Left kidney (tissue), 2 donors: Measurements from ENCODE around the gene EP300. TPM values are rescaled to one million over a fixed set of nuclear protein-coding genes. Genes with fewer than 3 reads are reported as not detected.
A peak's percentile ranks its signal among the peaks of the same experiment; 100 is the strongest.
"Not testable (repeated sequence)": the region's sequence is repeated elsewhere in the genome, so short reads cannot be mapped to it uniquely, and the experiment has no call there.

Experiments
- DNase-seq: peaks from one replicate; pipeline ENCODE4 v3.0.0-alpha.2; 2013
- polyA plus RNA-seq: library from polyadenylated mRNA; unstranded; fragments of 120-200 nt; gene quantifications from one replicate; pipeline ENCODE4 v1.2.1, GENCODE V29; 2013; ENCODE audit not compliant: insufficient read length

EP300 gene
- polyA plus RNA-seq, 1 donor: 89.3 TPM

DNA sequence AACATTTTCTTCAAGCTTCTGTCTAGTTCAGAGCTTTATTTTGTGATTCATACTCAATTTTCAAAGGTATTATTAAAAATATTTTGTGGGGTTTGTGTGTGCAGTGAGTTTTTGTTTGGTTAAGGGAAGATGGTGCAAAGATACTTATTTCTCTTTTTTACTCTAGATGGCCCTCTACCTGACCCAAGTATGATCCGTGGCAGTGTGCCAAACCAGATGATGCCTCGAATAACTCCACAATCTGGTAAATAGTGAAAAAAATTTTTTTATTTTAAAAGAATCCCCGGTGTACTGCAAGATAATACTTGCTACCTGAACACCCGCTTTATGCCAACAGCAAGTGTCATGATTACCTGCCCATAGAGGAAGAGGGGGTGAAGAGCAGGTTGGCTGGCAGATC lies 54.2 kb downstream of the EP300 start:
- DNase-seq: no peak

DNA sequence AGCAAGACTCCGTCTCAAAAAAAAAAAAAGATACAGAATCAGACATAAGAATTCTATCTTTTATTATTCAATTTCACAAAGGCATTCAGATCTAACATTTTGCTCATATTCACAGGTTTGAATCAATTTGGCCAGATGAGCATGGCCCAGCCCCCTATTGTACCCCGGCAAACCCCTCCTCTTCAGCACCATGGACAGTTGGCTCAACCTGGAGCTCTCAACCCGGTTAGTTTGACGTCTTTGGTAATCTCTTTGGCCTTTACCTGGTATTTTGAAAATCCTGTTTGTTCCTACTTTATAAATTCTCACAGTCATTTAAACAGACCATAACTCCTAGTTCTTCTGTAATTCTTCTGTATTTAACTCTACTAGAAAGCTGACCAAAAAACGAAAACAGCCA lies 55.3 kb downstream of the EP300 start:
- DNase-seq: no peak

DNA sequence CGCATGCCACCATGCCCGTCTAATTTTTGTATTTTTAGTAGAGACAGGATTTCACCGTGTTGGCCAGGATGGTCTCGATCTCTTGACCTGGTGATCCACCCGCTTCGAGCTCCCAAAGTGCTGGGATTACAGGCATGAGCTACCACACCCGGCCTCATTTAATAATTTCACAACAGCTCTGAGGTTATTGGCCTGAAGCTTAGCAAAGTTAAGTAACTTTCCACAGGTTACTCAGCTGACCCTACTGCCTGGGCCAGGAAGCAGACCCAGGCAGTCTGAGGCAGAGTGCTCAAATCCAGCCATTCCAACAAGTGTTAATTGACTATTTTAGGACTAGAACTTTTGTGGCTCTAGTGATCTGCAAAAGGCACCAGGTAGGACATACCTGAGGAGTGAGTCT lies 60.5 kb downstream of the EP300 start:
- DNase-seq: no peak

DNA sequence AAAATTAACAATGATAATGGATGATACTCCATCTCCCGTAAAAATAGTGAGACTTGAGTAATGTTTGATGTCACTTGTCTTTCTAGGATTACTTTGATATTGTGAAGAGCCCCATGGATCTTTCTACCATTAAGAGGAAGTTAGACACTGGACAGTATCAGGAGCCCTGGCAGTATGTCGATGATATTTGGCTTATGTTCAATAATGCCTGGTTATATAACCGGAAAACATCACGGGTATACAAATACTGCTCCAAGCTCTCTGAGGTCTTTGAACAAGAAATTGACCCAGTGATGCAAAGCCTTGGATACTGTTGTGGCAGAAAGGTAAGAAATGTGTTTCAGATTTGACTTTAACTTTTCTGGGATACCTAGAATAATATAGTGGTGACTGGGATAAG lies 64.7 kb downstream of the EP300 start:
- DNase-seq: no peak

DNA sequence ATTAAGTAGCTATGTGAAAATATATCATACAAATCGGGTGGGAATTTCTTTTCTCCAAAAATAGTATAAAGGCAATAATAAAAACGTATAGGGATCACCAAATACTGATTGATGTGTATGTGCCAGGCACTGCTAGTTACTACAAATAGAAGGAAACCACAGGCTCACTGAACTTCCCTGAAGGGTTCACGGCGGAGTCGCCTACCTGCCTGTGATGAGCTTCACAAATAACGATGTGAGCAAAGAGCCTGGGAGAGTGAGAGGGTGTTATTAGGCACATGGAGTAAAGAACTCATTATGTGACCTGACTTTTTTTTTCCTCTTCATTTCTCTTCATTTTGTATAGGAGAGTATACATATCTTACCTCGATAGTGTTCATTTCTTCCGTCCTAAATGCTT lies 76.8 kb downstream of the EP300 start:
- no peak for DNase-seq

DNA sequence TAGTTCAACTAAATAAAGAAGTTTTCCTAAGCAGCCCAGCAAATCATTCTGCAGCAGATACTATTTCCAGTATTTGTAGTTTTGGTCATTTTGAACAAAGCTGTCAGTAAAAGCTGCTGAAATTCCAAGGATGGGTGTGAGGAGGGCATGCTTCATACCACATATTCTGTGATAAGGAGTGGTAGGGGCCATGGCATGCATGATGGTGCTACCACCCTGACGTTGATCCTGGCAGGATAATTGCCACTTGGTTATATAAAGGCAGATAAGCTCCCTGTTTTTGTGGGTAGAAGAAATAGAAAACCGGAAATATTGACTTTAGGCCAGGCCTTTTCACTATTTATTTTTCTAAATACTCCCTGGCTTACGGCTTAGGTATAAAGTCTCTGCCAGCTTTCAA lies 79.6 kb downstream of the EP300 start:
- no peak for DNase-seq

DNA sequence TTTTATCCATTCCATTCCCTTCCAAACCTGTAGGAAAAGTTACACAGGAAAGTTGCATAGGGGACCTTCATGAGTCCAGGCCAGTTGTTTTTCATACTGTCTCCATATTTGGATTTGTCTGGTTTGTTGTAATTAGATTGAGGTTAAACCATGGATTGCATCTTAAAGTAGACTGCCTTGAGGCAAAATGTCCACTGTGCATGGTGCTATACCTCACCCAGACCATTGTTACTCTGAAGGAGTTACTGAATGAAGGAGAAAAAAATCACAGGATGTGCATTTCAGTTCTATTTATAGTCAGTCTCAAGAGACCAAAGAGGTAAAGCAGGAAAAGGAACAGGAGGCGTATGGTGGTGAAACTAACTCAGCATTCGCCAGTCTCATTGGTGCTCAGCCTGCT lies 83.2 kb downstream of the EP300 start:
- no peak for DNase-seq

DNA sequence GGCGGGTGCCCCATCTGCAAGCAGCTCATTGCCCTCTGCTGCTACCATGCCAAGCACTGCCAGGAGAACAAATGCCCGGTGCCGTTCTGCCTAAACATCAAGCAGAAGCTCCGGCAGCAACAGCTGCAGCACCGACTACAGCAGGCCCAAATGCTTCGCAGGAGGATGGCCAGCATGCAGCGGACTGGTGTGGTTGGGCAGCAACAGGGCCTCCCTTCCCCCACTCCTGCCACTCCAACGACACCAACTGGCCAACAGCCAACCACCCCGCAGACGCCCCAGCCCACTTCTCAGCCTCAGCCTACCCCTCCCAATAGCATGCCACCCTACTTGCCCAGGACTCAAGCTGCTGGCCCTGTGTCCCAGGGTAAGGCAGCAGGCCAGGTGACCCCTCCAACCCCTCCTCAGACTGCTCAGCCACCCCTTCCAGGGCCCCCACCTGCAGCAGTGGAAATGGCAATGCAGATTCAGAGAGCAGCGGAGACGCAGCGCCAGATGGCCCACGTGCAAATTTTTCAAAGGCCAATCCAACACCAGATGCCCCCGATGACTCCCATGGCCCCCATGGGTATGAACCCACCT lies 84.7 kb downstream of the EP300 start:
- DNase-seq: no peak

DNA sequence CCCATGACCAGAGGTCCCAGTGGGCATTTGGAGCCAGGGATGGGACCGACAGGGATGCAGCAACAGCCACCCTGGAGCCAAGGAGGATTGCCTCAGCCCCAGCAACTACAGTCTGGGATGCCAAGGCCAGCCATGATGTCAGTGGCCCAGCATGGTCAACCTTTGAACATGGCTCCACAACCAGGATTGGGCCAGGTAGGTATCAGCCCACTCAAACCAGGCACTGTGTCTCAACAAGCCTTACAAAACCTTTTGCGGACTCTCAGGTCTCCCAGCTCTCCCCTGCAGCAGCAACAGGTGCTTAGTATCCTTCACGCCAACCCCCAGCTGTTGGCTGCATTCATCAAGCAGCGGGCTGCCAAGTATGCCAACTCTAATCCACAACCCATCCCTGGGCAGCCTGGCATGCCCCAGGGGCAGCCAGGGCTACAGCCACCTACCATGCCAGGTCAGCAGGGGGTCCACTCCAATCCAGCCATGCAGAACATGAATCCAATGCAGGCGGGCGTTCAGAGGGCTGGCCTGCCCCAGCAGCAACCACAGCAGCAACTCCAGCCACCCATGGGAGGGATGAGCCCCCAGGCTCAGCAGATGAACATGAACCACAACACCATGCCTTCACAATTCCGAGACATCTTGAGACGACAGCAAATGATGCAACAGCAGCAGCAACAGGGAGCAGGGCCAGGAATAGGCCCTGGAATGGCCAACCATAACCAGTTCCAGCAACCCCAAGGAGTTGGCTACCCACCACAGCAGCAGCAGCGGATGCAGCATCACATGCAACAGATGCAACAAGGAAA lies 85.4 kb downstream of the EP300 start:
- no peak for DNase-seq

DNA sequence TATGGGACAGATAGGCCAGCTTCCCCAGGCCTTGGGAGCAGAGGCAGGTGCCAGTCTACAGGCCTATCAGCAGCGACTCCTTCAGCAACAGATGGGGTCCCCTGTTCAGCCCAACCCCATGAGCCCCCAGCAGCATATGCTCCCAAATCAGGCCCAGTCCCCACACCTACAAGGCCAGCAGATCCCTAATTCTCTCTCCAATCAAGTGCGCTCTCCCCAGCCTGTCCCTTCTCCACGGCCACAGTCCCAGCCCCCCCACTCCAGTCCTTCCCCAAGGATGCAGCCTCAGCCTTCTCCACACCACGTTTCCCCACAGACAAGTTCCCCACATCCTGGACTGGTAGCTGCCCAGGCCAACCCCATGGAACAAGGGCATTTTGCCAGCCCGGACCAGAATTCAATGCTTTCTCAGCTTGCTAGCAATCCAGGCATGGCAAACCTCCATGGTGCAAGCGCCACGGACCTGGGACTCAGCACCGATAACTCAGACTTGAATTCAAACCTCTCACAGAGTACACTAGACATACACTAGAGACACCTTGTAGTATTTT lies 86.1 kb downstream of the EP300 start:
- DNase-seq: no peak

DNA sequence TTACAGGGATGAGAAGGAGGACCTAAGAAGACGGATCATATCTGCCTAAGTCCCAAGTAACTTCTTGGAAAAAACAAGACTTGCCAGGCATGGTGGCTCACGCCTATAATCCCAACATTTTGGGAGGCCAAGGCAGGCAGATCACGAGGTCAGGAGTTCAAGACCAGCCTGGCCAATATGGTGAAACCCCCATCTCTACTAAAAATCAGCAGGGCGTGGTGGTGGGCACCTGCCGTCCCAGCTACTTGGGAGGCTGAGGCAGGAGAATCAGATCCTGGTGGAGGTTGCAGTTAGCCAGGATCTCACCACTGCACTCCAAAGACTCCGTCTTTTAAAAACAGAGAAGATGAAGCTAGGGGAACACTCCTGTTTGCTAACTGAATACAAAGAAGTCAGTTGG lies 88.0 kb downstream of the EP300 start:
- not testable (repeated sequence) for DNase-seq

DNA sequence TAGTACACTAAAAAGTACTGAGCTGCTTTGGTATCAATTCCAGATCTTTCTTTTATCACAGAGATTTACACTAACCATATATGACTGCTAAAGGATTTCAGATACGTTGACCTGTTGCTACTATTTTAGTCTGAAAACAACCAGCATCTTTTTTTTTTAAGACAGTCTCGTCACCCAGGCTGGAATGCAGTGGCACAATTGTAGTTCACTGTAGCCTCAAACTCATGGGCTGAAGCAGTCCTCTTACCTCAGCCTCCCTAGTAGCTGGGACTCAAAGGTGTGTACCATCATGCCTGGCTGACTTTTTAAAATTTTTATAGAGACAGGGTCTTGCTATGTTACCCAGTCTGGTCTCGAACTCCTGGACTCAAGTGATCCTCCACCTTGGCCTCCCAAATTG lies 88.5 kb downstream of the EP300 start:
- DNase-seq: no peak

DNA sequence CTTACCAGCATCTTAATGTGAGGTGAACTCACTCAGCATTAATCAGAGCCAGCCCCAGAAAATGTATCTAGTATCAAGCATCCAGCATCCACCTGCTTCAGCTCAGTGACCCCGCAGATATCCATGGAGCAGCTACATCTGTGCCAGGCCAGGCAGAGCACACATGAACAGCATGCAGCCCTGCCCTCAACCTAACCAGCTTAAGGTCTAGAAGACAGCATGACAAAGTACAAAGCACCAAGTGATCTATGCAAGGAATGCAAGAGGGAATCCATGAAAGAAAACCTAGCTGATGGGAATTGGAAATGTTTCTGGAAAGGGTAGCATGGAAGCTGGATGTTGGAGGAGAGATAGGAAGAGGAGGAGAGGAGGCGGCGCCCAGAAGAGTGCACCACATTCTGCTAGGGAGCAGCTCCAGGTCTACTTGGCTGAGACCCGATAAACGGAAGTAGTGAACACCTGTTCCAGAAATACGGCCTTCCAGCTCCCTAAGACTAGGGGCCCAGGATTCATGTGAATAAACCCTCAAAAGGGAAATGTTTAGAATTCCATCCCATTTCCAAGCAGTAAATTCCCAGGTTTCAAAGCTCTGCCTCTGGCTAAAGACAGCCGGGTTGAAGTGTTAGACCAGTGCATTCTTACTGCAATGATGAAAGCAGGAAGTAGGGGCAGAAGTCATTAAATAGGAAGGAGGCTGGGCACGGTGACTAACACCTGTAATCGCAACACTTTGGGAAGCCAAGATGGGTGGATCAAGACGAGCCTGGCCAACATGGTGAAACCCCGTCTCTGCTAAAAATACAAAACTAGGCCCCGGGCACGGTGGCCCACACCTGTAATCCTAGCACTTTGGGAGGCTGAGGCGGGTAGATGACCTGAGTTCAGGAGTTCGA lies 89.2 kb downstream of the EP300 start:
- no peak for DNase-seq

DNA sequence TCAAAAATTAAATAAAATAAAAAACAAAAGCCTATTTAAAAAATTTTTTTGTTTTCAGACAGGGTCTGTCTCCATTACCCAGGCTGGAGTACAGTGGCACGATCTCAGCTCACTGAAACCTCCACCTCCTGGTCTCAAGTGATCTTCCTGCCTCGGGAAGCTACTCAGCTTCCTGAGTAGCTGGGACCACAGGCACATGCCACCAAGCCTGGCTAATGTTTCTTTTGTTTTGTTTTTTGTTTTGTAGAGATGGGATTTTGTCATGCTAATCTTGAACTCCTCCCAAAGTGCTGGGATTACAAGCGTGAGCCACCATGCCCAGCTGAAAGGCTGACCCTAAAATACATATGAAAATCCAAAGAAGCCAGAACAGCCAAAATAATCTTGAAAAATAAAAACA lies 92.3 kb downstream of the EP300 start:
- no peak for DNase-seq

DNA sequence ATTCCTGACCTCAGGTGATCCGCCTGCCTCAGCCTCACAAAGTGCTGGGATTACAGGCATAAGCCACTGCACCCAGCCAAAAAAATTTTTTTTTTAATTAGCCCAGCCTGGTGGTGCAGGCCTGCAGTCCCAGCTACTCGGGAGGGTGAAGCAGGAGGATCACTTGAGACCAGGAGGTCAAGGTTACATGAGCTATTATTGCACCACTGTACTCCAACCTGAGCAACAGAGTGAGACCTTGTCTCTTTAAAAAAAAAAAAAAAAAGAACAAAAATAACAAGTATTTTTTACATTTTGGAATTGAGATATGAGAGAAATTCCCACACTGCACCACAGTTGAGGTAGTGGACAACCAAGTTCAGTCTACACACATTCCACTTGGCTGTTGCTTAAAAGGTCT lies 99.1 kb downstream of the EP300 start:
- no peak for DNase-seq

DNA sequence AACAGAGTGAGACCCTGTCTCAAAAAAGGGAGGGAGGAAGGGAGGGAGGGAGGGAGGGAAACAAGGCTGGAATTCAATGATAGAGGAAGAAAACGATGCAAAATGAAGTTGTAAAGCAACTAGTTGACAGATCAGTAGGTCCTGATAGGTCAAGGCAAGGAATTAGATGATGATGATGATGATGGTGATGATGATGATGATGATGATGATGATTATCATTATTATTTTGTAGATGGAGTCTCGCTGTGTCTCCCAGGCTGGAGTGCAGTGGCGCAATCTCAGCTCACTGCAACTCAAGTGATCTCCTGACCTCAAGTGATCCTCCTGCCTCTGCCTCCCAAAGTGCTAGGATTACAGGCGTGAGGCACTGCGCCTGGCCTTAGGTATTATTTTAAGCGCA lies 101.4 kb downstream of the EP300 start:
- no peak for DNase-seq

DNA sequence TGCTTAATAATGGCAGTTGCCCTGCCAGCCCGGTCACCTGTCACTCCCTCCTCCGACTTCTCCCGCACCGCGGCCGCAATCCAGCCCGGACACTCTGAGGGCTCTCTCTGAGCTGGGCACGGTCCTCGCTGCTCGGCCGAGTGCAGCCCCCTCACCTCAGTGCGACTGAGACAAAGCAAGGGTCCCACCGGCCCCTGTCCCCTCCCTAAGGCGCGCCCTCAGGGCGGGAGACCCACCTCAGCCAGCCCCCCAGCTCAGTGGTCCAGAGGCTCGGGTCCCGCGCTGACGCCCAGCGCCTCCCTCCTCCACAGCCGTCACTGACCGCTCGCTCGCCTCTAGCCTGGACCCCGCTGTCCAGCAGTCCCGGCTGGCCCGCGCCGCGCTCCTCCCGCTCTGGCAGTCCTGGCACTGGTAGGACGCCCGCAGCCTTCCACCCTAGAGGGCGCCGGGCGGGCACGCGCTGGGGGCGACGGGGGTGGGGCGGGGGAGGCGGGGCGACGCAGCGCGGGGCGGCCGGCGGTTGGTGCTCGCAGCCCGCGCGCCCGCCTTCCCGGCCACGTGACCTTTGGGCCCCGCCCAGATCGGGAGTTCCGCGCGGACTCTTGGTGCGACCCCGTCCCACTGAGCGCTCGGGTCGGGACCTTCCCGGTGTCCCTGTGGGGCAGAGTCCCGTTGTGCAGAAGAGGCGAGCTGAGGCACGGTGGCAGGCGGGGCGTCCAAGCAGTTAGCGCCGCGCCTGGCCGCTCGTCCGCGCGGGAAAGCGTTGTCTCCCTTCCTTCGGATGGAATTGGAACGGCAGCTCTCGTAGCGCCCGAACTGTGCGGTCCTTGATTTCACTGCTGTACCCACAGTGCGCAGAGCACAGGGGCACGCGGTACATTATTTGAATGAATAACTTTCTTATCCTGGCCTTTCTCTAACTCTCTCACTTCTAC lies 104.9 kb downstream of the EP300 start:
- DNase-seq: peak; percentile 63

DNA sequence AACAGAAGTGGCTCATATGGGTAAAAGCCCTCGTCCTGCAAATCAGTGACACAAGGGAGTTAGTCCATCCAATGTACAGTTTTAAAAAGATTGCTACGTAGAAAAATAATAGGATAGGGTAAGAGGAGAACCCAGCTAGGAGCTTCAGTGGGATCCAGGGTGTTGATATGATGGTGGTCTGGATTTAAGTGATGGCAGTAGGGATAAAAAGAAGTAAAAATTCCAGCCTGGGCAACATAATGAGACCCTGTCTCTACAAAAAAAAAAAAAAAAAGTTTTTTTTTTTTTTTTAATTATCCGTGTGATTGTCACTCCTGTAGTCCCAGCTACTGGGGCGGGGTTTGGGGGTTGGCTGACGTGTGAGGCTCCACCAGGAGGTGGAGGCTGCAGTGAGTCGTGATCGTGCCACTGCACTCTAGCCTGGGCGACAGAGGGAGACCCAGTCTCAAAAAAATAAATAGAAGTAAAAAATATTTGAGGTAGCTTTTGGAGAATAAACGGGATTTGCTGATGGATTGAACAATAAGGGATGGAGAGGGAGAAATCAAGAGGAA lies 105.7 kb downstream of the EP300 start:
- DNase-seq: no peak

DNA sequence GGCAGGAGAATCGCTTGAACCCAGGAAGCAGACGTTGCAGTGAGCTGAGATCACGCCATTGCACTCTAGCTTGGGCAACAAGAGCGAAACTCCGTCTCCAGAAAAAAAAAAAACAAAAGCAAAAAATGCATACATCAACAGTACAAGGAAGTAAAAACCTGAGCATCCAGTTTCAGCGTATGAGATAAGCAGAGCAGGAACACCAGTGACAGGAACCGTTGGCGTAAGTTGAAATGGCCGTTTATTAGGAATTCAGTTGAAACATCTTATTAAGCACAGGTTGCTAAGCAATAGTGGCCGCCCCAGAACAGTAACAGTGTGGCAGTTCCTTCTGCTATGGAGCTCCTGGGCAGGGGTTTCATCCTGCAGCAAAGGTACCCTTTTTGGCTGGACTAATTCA lies 108.7 kb downstream of the EP300 start:
- no peak for DNase-seq

DNA sequence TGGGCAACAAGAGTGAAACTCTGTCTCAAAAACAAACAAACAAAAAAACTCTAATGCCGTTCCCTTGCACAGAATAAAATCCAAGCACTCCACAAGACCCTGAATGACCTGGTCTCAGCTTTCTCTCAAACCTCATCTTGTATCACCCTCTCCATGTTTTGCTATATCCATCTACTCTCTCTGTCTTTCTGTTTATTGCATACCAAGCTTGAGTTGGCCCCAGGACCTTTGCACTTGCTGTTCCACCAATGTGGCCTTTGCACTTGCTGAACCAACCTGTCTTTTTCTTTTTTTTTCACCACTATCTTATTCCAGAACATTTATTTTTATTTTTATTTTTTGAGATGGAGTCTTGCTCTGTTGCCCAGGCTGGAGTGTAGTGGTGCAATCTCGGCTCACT lies 110.7 kb downstream of the EP300 start:
- DNase-seq: no peak

DNA sequence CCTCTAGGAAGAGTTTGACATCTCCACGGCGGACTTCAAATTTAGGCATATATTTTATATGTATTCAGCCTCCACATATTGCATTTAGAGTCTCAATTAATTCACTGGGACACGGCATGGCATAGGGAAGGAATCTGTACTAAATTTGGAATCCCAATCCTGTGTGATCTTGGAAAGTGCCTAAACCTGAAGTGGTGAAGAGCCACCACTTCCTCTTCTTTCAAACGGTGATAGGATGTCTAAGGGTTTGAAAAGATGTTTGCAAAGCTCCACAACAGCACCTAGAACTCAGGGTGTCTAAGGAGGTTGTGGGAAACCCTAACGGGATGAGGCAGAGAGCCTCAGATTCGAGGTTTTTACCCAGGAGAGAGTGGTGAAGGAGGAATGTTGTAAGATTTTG lies 111.7 kb downstream of the EP300 start:
- no peak for DNase-seq
